H9 (cell line): ENCODE results near the gene ALOX5AP. TPM values are rescaled to one million over a fixed set of nuclear protein-coding genes. Genes with fewer than 3 reads are reported as not detected.

Experiments used
- DNase-seq: peaks from one replicate; pipeline ENCODE4 v3.0.0-alpha.2; 2017
- H2AFZ ChIP-seq: one replicate; pipeline ENCODE4 v1.6.1; 2013; ENCODE audit warnings: mild to moderate bottlenecking, low read length, control low read depth, moderate library complexity
- H2AK5ac ChIP-seq: 2 replicates; pipeline ENCODE4 v1.6.1; 2013; ENCODE audit warnings: low read length, control low read depth, mixed read lengths; ENCODE audit not compliant: insufficient read length
- H2BK120ac ChIP-seq: one replicate; pipeline ENCODE4 v1.6.1; 2013; ENCODE audit warnings: low read depth, mild to moderate bottlenecking, low read length, control low read depth, inconsistent platforms; ENCODE audit not compliant: poor library complexity, severe bottlenecking
- H2BK12ac ChIP-seq: 2 replicates; pipeline ENCODE4 v1.6.1; 2013; ENCODE audit warnings: low read length, control low read depth, mixed read lengths, low read depth; ENCODE audit not compliant: insufficient read length
- H2BK15ac ChIP-seq: 2 replicates; pipeline ENCODE4 v1.6.1; 2013; ENCODE audit warnings: low read depth, low read length, control low read depth
- H2BK20ac ChIP-seq: one replicate; pipeline ENCODE4 v1.6.1; 2013; ENCODE audit warnings: low read depth, mild to moderate bottlenecking, low read length, control low read depth, inconsistent platforms; ENCODE audit not compliant: poor library complexity, severe bottlenecking
- H2BK5ac ChIP-seq: 2 replicates; pipeline ENCODE4 v1.6.1; 2013; ENCODE audit warnings: low read length, control low read depth, mixed read lengths; ENCODE audit not compliant: insufficient read length
- H3K14ac ChIP-seq: 2 replicates; pipeline ENCODE4 v1.6.1; 2013; ENCODE audit warnings: low read length, control low read depth; ENCODE audit not compliant: insufficient read depth
- H3K18ac ChIP-seq: 2 replicates; pipeline ENCODE4 v1.6.1; 2013; ENCODE audit warnings: low read depth, mild to moderate bottlenecking, mixed read lengths, low read length, control low read depth; ENCODE audit not compliant: insufficient read length
- H3K23ac ChIP-seq: 2 replicates; pipeline ENCODE4 v1.6.1; 2013; ENCODE audit warnings: low read length, control low read depth, mixed read lengths, low read depth; ENCODE audit not compliant: insufficient read length
- H3K23me2 ChIP-seq: 2 replicates; pipeline ENCODE4 v1.6.1; 2013; ENCODE audit warnings: low read depth, mild to moderate bottlenecking, mixed read lengths, low read length, control low read depth; ENCODE audit not compliant: insufficient read length, poor library complexity, severe bottlenecking
- H3K27ac ChIP-seq: 2 replicates; pipeline ENCODE4 v1.5.1; 2013; ENCODE audit warnings: low read length, control low read depth, mixed read lengths, low read depth; ENCODE audit not compliant: insufficient read length
- H3K27me3 ChIP-seq: 2 replicates; pipeline ENCODE4 v1.6.1; 2013; ENCODE audit warnings: low read length, control low read depth, inconsistent platforms; ENCODE audit not compliant: insufficient read depth
- H3K4ac ChIP-seq: 2 replicates; pipeline ENCODE4 v1.6.1; 2013; ENCODE audit warnings: low read depth, mild to moderate bottlenecking, control low read depth, inconsistent platforms, low read length, moderate library complexity
- H3K4me1 ChIP-seq: 2 replicates; pipeline ENCODE4 v1.6.1; 2013; ENCODE audit warnings: low read length, control low read depth, inconsistent platforms; ENCODE audit not compliant: insufficient read depth
- H3K4me2 ChIP-seq: 2 replicates; pipeline ENCODE4 v1.6.1; 2013; ENCODE audit warnings: low read length, control low read depth, mixed read lengths; ENCODE audit not compliant: insufficient read length, insufficient read depth
- H3K56ac ChIP-seq: 2 replicates; pipeline ENCODE4 v1.6.1; 2013; ENCODE audit warnings: low read depth, mild to moderate bottlenecking, mixed read lengths, low read length, control low read depth; ENCODE audit not compliant: insufficient read length
- H3K79me1 ChIP-seq: 2 replicates; pipeline ENCODE4 v1.6.1; 2013; ENCODE audit warnings: low read depth, mild to moderate bottlenecking, moderate library complexity, low read length, control low read depth, inconsistent platforms; ENCODE audit not compliant: insufficient read depth, poor library complexity, severe bottlenecking
- H3K79me2 ChIP-seq: 2 replicates; pipeline ENCODE4 v1.6.1; 2013; ENCODE audit warnings: low read length, control low read depth, inconsistent platforms; ENCODE audit not compliant: insufficient read depth
- H3K9ac ChIP-seq: 2 replicates; pipeline ENCODE4 v1.6.1; 2013; ENCODE audit warnings: low read length, control low read depth, mixed read lengths; ENCODE audit not compliant: insufficient read length; ENCODE audit errors: extremely low read depth
- H3K9me3 ChIP-seq: one replicate; pipeline ENCODE4 v1.6.1; 2013; ENCODE audit warnings: low read depth, low read length, inconsistent platforms; ENCODE audit not compliant: control insufficient read depth
- H3T11ph ChIP-seq: one replicate; pipeline ENCODE4 v1.6.1; 2013; ENCODE audit warnings: mild to moderate bottlenecking, low read length, control low read depth, inconsistent platforms
- H4K20me1 ChIP-seq: one replicate; pipeline ENCODE4 v1.6.1; 2013; ENCODE audit not compliant: control insufficient read depth, insufficient read length, insufficient read depth
- H4K5ac ChIP-seq: 2 replicates; pipeline ENCODE4 v1.6.1; 2013; ENCODE audit warnings: low read depth, mild to moderate bottlenecking, mixed read lengths, low read length, control low read depth; ENCODE audit not compliant: insufficient read length
- H4K8ac ChIP-seq: replicated peaks from 2 replicates; pipeline ENCODE4 v1.6.1; 2013; ENCODE audit warnings: low read length, control low read depth, mixed read lengths, low read depth; ENCODE audit not compliant: insufficient read length
- H4K91ac ChIP-seq: 2 replicates; pipeline ENCODE4 v1.6.1; 2013; ENCODE audit warnings: low read depth, mild to moderate bottlenecking, moderate library complexity, mixed read lengths, low read length, control low read depth; ENCODE audit not compliant: insufficient read length
- H3K27ac Mint-ChIP-seq, 3 experiments: 2 replicates in 2 of 3; 3 replicates in 1 of 3; pipeline ENCODE4 v1.8.0; 2020 to 2021; ENCODE audit warnings: mixed read lengths in 3 of 3, mild to moderate bottlenecking in 1 of 3, moderate library complexity in 1 of 3
- H3K27me3 Mint-ChIP-seq: 2 replicates; pipeline ENCODE4 v1.8.0; 2021; ENCODE audit warnings: low read depth, mild to moderate bottlenecking, moderate library complexity, mixed read lengths
- H3K36me3 Mint-ChIP-seq, 3 experiments: 2 replicates in 2 of 3; 3 replicates in 1 of 3; pipeline ENCODE4 v1.8.0; 2020 to 2021; ENCODE audit warnings: low read depth in 3 of 3, mixed read lengths in 3 of 3; ENCODE audit not compliant: insufficient read depth in 1 of 3
- H3K4me1 Mint-ChIP-seq, 2 experiments: 2 replicates each; pipeline ENCODE4 v1.8.0; 2020; ENCODE audit warnings: mixed read lengths in 2 of 2
- H3K4me3 Mint-ChIP-seq, 2 experiments: 2 replicates in 1 of 2; 3 replicates in 1 of 2; pipeline ENCODE4 v1.8.0; 2020 to 2021; ENCODE audit warnings: mild to moderate bottlenecking in 2 of 2, mixed read lengths in 2 of 2, moderate library complexity in 1 of 2
- H3K9me3 Mint-ChIP-seq, 2 experiments: 2 replicates in 1 of 2; 3 replicates in 1 of 2; pipeline ENCODE4 v1.8.0; 2020; ENCODE audit warnings: mild to moderate bottlenecking in 2 of 2, mixed read lengths in 2 of 2, moderate library complexity in 1 of 2
- WGBS: extraction: QIAGEN DNeasy Blood & Tissue Kit; methylation state at CpG from one replicate; pipeline ENCODE4 v1.1.7; 2013; ENCODE audit warnings: missing lambda C conversion rate, low lambda C conversion rate, mixed read lengths; ENCODE audit not compliant: insufficient read length; ENCODE audit errors: extremely low coverage; 5-methylcytosine and 5-hydroxymethylcytosine counted together
- total RNA-seq: library from RNA; stranded (reverse); gene quantifications from 2 replicates; pipeline ENCODE4 v1.2.1, GENCODE V29; 2021
- TF ChIP-seq, protein P1 (sequence below): fragments of 200-600 bp; sonication (generic); conservative IDR thresholded peaks from 3 replicates; pipeline ENCODE4 v1.8.0; 2021; ENCODE audit warnings: antibody characterized with exemption, mild to moderate bottlenecking

The ALOX5AP gene
- total RNA-seq, 1 experiment from 2014 or later = not detected

DNA sequence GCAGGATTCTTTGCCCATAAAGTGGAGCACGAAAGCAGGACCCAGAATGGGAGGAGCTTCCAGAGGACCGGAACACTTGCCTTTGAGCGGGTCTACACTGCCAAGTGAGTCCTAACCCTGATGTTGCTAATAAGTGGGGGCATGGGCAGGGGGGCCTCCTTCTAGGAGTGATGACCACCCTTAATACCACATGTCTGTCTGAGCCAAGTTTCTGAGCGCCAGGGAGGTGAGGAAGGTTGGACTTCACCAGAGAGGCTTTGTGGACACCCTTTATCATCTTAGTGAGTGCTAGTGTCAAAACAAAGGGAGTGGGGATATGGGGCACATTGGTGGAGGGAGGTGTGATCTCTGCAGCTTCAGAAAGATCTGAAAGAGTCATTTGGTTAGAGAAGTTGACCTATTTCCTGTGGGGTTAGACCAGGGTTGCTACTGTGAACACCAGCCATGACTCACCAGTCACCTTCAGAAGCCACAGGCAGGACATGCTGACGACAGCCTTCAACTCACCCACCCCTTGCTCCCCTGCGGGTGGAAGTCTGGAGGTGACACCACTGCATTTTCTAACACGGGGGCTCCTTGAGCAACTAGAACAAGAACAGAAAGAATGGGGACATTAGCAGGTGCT, 8.8 kb downstream of the ALOX5AP start:
- H3K79me1 ChIP-seq = no peaks in the 10 kb centered on the region
- H2BK20ac ChIP-seq = no peak overlapping the region
- no peak overlapping the region for H3K23ac ChIP-seq
- no peak overlapping the region for H3K18ac ChIP-seq
- WGBS = no CpG with 5 or more reads among the region's 7 CpGs
- no peak overlapping the region for H2AFZ ChIP-seq
- H3K9me3 Mint-ChIP-seq = no peaks in the 10 kb centered on the region
- no peak overlapping the region for H3K27ac ChIP-seq
- no peak overlapping the region for H2BK5ac ChIP-seq
- no peak overlapping the region for H2BK15ac ChIP-seq
- H2BK12ac ChIP-seq = no peak overlapping the region
- H3K4me2 ChIP-seq = no peak overlapping the region
- no peak for DNase-seq
- H4K91ac ChIP-seq = no peak overlapping the region
- H3K23me2 ChIP-seq = no peaks in the 10 kb centered on the region
- no peak overlapping the region for H3K4ac ChIP-seq
- H3K27me3 Mint-ChIP-seq = no peaks in the 10 kb centered on the region
- H3K9ac ChIP-seq = no peak overlapping the region
- TF ChIP-seq, protein P1, sequence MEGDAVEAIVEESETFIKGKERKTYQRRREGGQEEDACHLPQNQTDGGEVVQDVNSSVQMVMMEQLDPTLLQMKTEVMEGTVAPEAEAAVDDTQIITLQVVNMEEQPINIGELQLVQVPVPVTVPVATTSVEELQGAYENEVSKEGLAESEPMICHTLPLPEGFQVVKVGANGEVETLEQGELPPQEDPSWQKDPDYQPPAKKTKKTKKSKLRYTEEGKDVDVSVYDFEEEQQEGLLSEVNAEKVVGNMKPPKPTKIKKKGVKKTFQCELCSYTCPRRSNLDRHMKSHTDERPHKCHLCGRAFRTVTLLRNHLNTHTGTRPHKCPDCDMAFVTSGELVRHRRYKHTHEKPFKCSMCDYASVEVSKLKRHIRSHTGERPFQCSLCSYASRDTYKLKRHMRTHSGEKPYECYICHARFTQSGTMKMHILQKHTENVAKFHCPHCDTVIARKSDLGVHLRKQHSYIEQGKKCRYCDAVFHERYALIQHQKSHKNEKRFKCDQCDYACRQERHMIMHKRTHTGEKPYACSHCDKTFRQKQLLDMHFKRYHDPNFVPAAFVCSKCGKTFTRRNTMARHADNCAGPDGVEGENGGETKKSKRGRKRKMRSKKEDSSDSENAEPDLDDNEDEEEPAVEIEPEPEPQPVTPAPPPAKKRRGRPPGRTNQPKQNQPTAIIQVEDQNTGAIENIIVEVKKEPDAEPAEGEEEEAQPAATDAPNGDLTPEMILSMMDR = no peak
- no peaks in the 10 kb centered on the region for H3K9me3 ChIP-seq
- no peak overlapping the region for H3K27ac Mint-ChIP-seq
- no peak overlapping the region for H4K5ac ChIP-seq
- no peak overlapping the region for H3T11ph ChIP-seq
- no peak overlapping the region for H2BK120ac ChIP-seq
- no peaks in the 10 kb centered on the region; the same call in 1 of the 2 replicates for H3K4me1 ChIP-seq
- no peak overlapping the region; a peak in 1 of 5 replicates for H3K4me3 Mint-ChIP-seq
- H3K27me3 ChIP-seq = no peaks in the 10 kb centered on the region
- H3K56ac ChIP-seq = no peak overlapping the region
- peaks cover 21 to 22% of the 10 kb centered on the region in 2 experiments for H3K4me1 Mint-ChIP-seq
- no peak overlapping the region for H4K8ac ChIP-seq
- no peaks in the 10 kb centered on the region for H3K79me2 ChIP-seq
- no peak overlapping the region for H2AK5ac ChIP-seq
- no peaks in the 10 kb centered on the region for H3K36me3 Mint-ChIP-seq
- no peak overlapping the region for H3K14ac ChIP-seq
- no peaks in the 10 kb centered on the region for H4K20me1 ChIP-seq
